ENCODE results near the gene CCSER2. TPM values are rescaled to one million over a fixed set of nuclear protein-coding genes. Genes with fewer than 3 reads are reported as not detected.

Gene CCSER2
- total RNA-seq, 1 experiment from 2014 or later = 28.9 TPM

DNA sequence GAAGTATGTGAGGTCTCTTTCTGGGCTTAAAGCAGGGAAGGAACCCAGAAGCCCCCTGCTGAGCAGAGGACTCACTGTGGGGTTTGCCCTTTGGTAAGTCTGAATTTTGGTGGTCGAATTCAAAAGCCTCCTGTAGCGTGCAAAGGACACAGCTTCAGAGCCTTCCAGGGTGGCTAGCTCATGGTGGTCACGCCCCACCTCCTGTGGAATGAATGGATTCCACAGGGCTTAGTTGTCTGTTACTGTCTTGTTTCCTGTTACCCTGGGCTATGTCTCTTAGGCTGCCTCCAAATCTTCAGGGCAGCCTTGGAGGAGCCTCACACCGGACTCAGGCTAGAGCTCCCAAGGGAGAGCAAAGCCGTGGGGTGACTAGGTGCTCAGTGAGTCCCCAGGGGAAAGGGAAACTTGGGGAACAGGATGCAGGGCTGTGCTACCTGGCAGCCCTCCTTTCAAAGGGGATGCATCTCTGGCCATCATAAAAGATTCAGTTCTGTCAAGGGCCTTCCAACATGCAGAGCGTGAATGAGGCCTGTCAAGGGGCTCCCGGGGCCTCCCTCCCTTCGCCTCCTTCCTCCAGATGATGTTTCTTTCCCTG is 211.7 kb downstream of the CCSER2 start:
- Histone ChIP-seq H2AFZ (ENCODE audit: low read depth, low read length, poor library complexity, severe bottlenecking) (peak overlapping the region; percentile 94), H3K27me3 (ENCODE audit: insufficient read depth, low read length) (no peaks in the 10 kb centered on the region), H3K4me2 (ENCODE audit: low read length) (peak overlapping the region; percentile 67), H3K9me3 (ENCODE audit: control insufficient read depth in 1 of 2, insufficient read depth in 1 of 2, low read depth in 1 of 2, low read length in 2 of 2) (no peaks in the 10 kb centered on the region), H3K9me2 (ENCODE audit: insufficient read depth) (no peaks in the 10 kb centered on the region), H3K4me3 (replicated peaks in 1 of 2; ENCODE audit: low read depth in 1 of 2, low read length in 2 of 2) (peak overlapping the region; percentile 9 to 48; a peak in 3 of 4 replicates), H4K20me1 (ENCODE audit: insufficient read depth) (no peaks in the 10 kb centered on the region), H3K36me3 (ENCODE audit: control insufficient read depth in 1 of 2, insufficient read depth in 2 of 2, low read length in 2 of 2) (no peaks in the 10 kb centered on the region), H3K9ac (ENCODE audit: low read length) (peak overlapping the region; percentile 45), H3K4me1 (ENCODE audit: control insufficient read depth in 1 of 2, insufficient read depth in 2 of 2, low read length in 2 of 2) (peaks cover 0 to 20% of the 10 kb centered on the region in 2 experiments; a peak in 2 of 4 replicates), H3K79me2 (ENCODE audit: insufficient read depth, low read length) (no peaks in the 10 kb centered on the region), H3K27ac (ENCODE audit: low read depth, low read length) (no peak overlapping the region)
- TF ChIP-seq CBX3 (IDR thresholded peaks at IDR 0.05; ENCODE audit: low read depth) = no peak
- TF ChIP-seq SIN3A (IDR thresholded peaks at IDR 0.05; ENCODE audit: low read depth) = no peak
- no peak for TF ChIP-seq JUND (IDR thresholded peaks at IDR 0.05)
- TF ChIP-seq EGR1 (IDR thresholded peaks at IDR 0.05; ENCODE audit: low read depth) = no peak
- no peak for TF ChIP-seq EZH2phosphoT487 (IDR thresholded peaks at IDR 0.05; ENCODE audit: borderline replicate concordance)
- no peak for TF ChIP-seq SP1 (IDR thresholded peaks at IDR 0.05; ENCODE audit: low read depth)
- no peak for TF ChIP-seq ZFX (IDR thresholded peaks at IDR 0.05)
- no peak for TF ChIP-seq POLR2AphosphoS5 (IDR thresholded peaks at IDR 0.05; ENCODE audit: low read depth, low read length)
- TF ChIP-seq, protein P1, sequence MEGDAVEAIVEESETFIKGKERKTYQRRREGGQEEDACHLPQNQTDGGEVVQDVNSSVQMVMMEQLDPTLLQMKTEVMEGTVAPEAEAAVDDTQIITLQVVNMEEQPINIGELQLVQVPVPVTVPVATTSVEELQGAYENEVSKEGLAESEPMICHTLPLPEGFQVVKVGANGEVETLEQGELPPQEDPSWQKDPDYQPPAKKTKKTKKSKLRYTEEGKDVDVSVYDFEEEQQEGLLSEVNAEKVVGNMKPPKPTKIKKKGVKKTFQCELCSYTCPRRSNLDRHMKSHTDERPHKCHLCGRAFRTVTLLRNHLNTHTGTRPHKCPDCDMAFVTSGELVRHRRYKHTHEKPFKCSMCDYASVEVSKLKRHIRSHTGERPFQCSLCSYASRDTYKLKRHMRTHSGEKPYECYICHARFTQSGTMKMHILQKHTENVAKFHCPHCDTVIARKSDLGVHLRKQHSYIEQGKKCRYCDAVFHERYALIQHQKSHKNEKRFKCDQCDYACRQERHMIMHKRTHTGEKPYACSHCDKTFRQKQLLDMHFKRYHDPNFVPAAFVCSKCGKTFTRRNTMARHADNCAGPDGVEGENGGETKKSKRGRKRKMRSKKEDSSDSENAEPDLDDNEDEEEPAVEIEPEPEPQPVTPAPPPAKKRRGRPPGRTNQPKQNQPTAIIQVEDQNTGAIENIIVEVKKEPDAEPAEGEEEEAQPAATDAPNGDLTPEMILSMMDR (IDR thresholded peaks at IDR 0.05 in 2 of 3, conservative IDR thresholded peaks at IDR 0.05 in 1 of 3; ENCODE audit: borderline replicate concordance in 1 of 3, insufficient read depth in 1 of 3, low read depth in 2 of 3, low read length in 2 of 3) = no peak
- TF ChIP-seq, protein P2, sequence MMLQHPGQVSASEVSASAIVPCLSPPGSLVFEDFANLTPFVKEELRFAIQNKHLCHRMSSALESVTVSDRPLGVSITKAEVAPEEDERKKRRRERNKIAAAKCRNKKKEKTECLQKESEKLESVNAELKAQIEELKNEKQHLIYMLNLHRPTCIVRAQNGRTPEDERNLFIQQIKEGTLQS (IDR thresholded peaks at IDR 0.05) = no peak
- no peak for TF ChIP-seq CEBPB (IDR thresholded peaks at IDR 0.05; ENCODE audit: low read depth)
- TF ChIP-seq TCF7L2 (IDR thresholded peaks at IDR 0.05; ENCODE audit: borderline replicate concordance, extremely low read depth, insufficient read depth, insufficient read length) = no peak
- no peak for TF ChIP-seq EZH2 (IDR thresholded peaks at IDR 0.05)
- TF ChIP-seq FOSL1 (IDR thresholded peaks at IDR 0.05; ENCODE audit: low read depth) = no peak
- ATAC-seq (peak; percentile 49), DNase-seq (ENCODE audit: low read depth, low spot score) (no peak)
- BruUV-seq (replicated peaks) = no TSS peak
- ChIA-PET POLR2A (interaction anchor here (0.8 kb wide), 1 partner anchor 275 kb away, joined by 3 read pairs; no protein-coding TSS in a partner anchor), RAD21 (ENCODE audit: low non-redundant PET in 1 of 2, low total read pairs in 2 of 2, uncharacterized antibody in 2 of 2, unreplicated experiment in 2 of 2) (interaction anchor here (0.7 to 1.5 kb wide), 6 partner anchors 9 to 276 kb away, joined by 3 to 9 read pairs (median 4); no protein-coding TSS in a partner anchor), CTCF (interaction anchor here (0.6 to 7.6 kb wide), 16 partner anchors 9 to 280 kb away, joined by 3 to 268 read pairs (median 4); no protein-coding TSS in a partner anchor)
- intact Hi-C loops (cut with micrococcal nuclease) = loop anchor here (1.0 kb wide), 2 partner anchors 176 to 203 kb away; no protein-coding TSS in a partner anchor
